ENCODE results near the gene MICAL2.

Gene MICAL2

GRCh38 chr11:12117200-12117599 lies 6.8 kb downstream of the MICAL2 start:
- DNase-seq (ENCODE audit: low read depth in 2 of 2), result no peak

GRCh38 chr11:12117611-12118010 lies 7.2 kb downstream of the MICAL2 start:
- DNase-seq (ENCODE audit: low read depth in 2 of 2), result no peak

GRCh38 chr11:12118949-12119348 lies 8.6 kb downstream of the MICAL2 start:
- no peak for DNase-seq (ENCODE audit: low read depth in 2 of 2)

- DNase-seq (ENCODE audit: low read depth in 2 of 2), result no peak
These were observed 9.1 kb downstream of the MICAL2 start for GRCh38 chr11:12119502-12119901.

GRCh38 chr11:12120031-12121008 lies 9.9 kb downstream of the MICAL2 start:
- DNase-seq (ENCODE audit: low read depth in 2 of 2), result no peak

- DNase-seq (ENCODE audit: low read depth in 2 of 2), result no peak
These were observed 10.6 kb downstream of the MICAL2 start for GRCh38 chr11:12121011-12121410.

GRCh38 chr11:12121517-12121916 lies 11.1 kb downstream of the MICAL2 start:
- no peak for DNase-seq (ENCODE audit: low read depth in 2 of 2)

- DNase-seq (ENCODE audit: low read depth in 2 of 2), result no peak
These were observed 11.7 kb downstream of the MICAL2 start for GRCh38 chr11:12122083-12122482.

- DNase-seq (ENCODE audit: low read depth in 2 of 2), result no peak
These were observed 12.9 kb downstream of the MICAL2 start for GRCh38 chr11:12123273-12123672.

- no peak for DNase-seq (ENCODE audit: low read depth in 2 of 2)
These were observed 13.4 kb downstream of the MICAL2 start for GRCh38 chr11:12123799-12124198.

- DNase-seq (ENCODE audit: low read depth in 2 of 2), result no peak
These were observed 13.9 kb downstream of the MICAL2 start for GRCh38 chr11:12124306-12124705.

- DNase-seq (ENCODE audit: low read depth in 2 of 2), result no peak
These were observed 15.3 kb downstream of the MICAL2 start for GRCh38 chr11:12125609-12126149.

GRCh38 chr11:12126344-12127019 lies 16.1 kb downstream of the MICAL2 start:
- no peak for DNase-seq (ENCODE audit: low read depth in 2 of 2)

GRCh38 chr11:12127206-12127898 lies 17.0 kb downstream of the MICAL2 start:
- no peak for DNase-seq (ENCODE audit: low read depth in 2 of 2)

GRCh38 chr11:12128301-12128751 lies 17.9 kb downstream of the MICAL2 start:
- DNase-seq (ENCODE audit: low read depth in 2 of 2), result no peak

- DNase-seq (ENCODE audit: low read depth in 2 of 2), result no peak
These were observed 18.8 kb downstream of the MICAL2 start for GRCh38 chr11:12129227-12129626.

GRCh38 chr11:12130180-12130980 lies 20.0 kb downstream of the MICAL2 start:
- no peak for DNase-seq (ENCODE audit: low read depth in 2 of 2)

GRCh38 chr11:12131943-12132789 lies 21.8 kb downstream of the MICAL2 start:
- DNase-seq (ENCODE audit: low read depth in 2 of 2), result no peak

- DNase-seq (ENCODE audit: low read depth in 2 of 2), result no peak
These were observed 22.4 kb downstream of the MICAL2 start for GRCh38 chr11:12132790-12133145.

- no peak for DNase-seq (ENCODE audit: low read depth in 2 of 2)
These were observed 23.3 kb downstream of the MICAL2 start for GRCh38 chr11:12133547-12134235.
